Neural cell (in vitro differentiated cells): ENCODE measurements around the gene UNC5A. TPM values are rescaled to one million over a fixed set of nuclear protein-coding genes. Genes with fewer than 3 reads are reported as not detected.

Source experiments
- H2AFZ ChIP-seq: fragments of 200-600, 300-800 bp; sonication (generic), shearing (Covaris generic); 2 replicates; pipeline ENCODE4 v1.6.0; 2014; ENCODE audit warnings: low read depth, mild to moderate bottlenecking, antibody characterized with exemption, low read length, moderate library complexity
- H3F3A ChIP-seq: fragments of 200-600 bp; shearing (Covaris generic); 2 replicates; pipeline ENCODE4 v1.6.1; 2016; ENCODE audit warnings: mild to moderate bottlenecking, moderate library complexity, mixed read lengths, antibody characterized with exemption, low read length; ENCODE audit not compliant: insufficient read depth, poor library complexity, severe bottlenecking
- H3K27ac ChIP-seq: fragments of 200-600, 300-800 bp; sonication (generic), shearing (Covaris generic); 2 replicates; pipeline ENCODE4 v1.5.1; 2014; ENCODE audit warnings: mild to moderate bottlenecking, low read length, moderate library complexity
- H3K27me3 ChIP-seq: fragments of 300-800, 200-600 bp; sonication (generic), shearing (Covaris generic); 2 replicates; pipeline ENCODE4 v1.6.0; 2014; ENCODE audit warnings: mild to moderate bottlenecking, low read depth, low read length, moderate library complexity; ENCODE audit not compliant: insufficient read depth
- H3K36me3 ChIP-seq: fragments of 300-800, 200-600 bp; sonication (generic), shearing (Covaris generic); 2 replicates; pipeline ENCODE4 v1.5.1; 2014; ENCODE audit warnings: mild to moderate bottlenecking, antibody characterized with exemption, low read length, moderate library complexity; ENCODE audit not compliant: insufficient read depth
- H3K4me2 ChIP-seq: fragments of 300-800, 200-600 bp; sonication (generic), shearing (Covaris generic); 2 replicates; pipeline ENCODE4 v1.6.0; 2014; ENCODE audit warnings: mild to moderate bottlenecking, low read length
- H3K4me3 ChIP-seq: fragments of 300-800, 200-600 bp; sonication (generic), shearing (Covaris generic); 2 replicates; pipeline ENCODE4 v1.5.1; 2014; ENCODE audit warnings: mild to moderate bottlenecking, low read length, moderate library complexity
- H3K79me2 ChIP-seq: fragments of 200-600 bp; shearing (Covaris generic); replicated peaks from 2 replicates; pipeline ENCODE4 v1.6.0; 2014; ENCODE audit warnings: mild to moderate bottlenecking, low read length, moderate library complexity; ENCODE audit not compliant: insufficient read depth
- H3K9ac ChIP-seq: fragments of 300-800, 200-600 bp; sonication (generic), shearing (Covaris generic); 2 replicates; pipeline ENCODE4 v1.6.1; 2016; ENCODE audit warnings: mild to moderate bottlenecking, low read length, mixed read lengths
- H3K9me2 ChIP-seq: fragments of 200-600 bp; shearing (Covaris generic); 2 replicates; pipeline ENCODE4 v1.6.1; 2016; ENCODE audit warnings: mild to moderate bottlenecking, low read length, mixed read lengths; ENCODE audit not compliant: insufficient read depth
- H3K9me3 ChIP-seq: fragments of 200-600, 300-800 bp; sonication (generic), shearing (Covaris generic); 2 replicates; pipeline ENCODE4 v1.6.1; 2016; ENCODE audit warnings: mild to moderate bottlenecking, mixed run types, low read length, moderate library complexity, mixed read lengths
- H4K20me1 ChIP-seq: fragments of 200-600 bp; shearing (Covaris generic); 2 replicates; pipeline ENCODE4 v1.6.1; 2016; ENCODE audit warnings: mild to moderate bottlenecking, mixed run types; ENCODE audit not compliant: insufficient read depth
- EP300 ChIP-seq: fragments of 450-650 bp; conservative IDR thresholded peaks from 2 replicates; pipeline ENCODE4 v1.6.1; 2014; ENCODE audit warnings: antibody characterized with exemption, mild to moderate bottlenecking, moderate library complexity; ENCODE audit not compliant: poor library complexity, severe bottlenecking
- EZH2 ChIP-seq: fragments of 200-600, 300-800 bp; shearing (Covaris generic), sonication (generic); IDR thresholded peaks from 2 replicates; pipeline ENCODE4 v1.6.1; 2014; ENCODE audit warnings: antibody characterized with exemption, low read length, borderline replicate concordance, mild to moderate bottlenecking; ENCODE audit not compliant: insufficient read depth, poor library complexity, severe bottlenecking
- MXI1 ChIP-seq: fragments of 450-650 bp; conservative IDR thresholded peaks from 2 replicates; pipeline ENCODE4 v1.6.1; 2014; ENCODE audit warnings: antibody characterized with exemption, mild to moderate bottlenecking; ENCODE audit not compliant: poor library complexity, severe bottlenecking
- POLR2AphosphoS5 ChIP-seq: IDR thresholded peaks from 2 replicates; pipeline ENCODE4 v1.6.1; 2012
- RAD21 ChIP-seq: fragments of 450-650 bp; conservative IDR thresholded peaks from 2 replicates; pipeline ENCODE4 v1.6.1; 2014; ENCODE audit warnings: antibody characterized with exemption, mild to moderate bottlenecking, moderate library complexity
- SMC3 ChIP-seq: fragments of 450-650 bp; conservative IDR thresholded peaks from 2 replicates; pipeline ENCODE4 v1.6.1; 2014; ENCODE audit warnings: antibody characterized with exemption, mild to moderate bottlenecking, moderate library complexity; ENCODE audit not compliant: poor library complexity
- TAF1 ChIP-seq: IDR thresholded peaks from 2 replicates; pipeline ENCODE4 v1.6.1; 2012; ENCODE audit warnings: low read depth
- polyA plus RNA-seq: library from polyadenylated mRNA; depleted of rRNA; stranded (reverse); fragments of >200 nt; gene quantifications from 2 replicates; pipeline ENCODE4 v1.2.3, GENCODE V29; 2014
- TF ChIP-seq, protein P1 (sequence below): IDR thresholded peaks from 2 replicates; pipeline ENCODE4 v1.6.1; 2012; ENCODE audit warnings: borderline replicate concordance
- TF ChIP-seq, protein P2 (sequence below): fragments of 450-650 bp; IDR thresholded peaks from 2 replicates; pipeline ENCODE4 v1.5.1; 2014; ENCODE audit warnings: antibody characterized with exemption, mild to moderate bottlenecking, moderate library complexity; ENCODE audit not compliant: poor library complexity, severe bottlenecking

UNC5A gene
- polyA plus RNA-seq, 1 donor from 2014 or later = 2.7 TPM

DNA sequence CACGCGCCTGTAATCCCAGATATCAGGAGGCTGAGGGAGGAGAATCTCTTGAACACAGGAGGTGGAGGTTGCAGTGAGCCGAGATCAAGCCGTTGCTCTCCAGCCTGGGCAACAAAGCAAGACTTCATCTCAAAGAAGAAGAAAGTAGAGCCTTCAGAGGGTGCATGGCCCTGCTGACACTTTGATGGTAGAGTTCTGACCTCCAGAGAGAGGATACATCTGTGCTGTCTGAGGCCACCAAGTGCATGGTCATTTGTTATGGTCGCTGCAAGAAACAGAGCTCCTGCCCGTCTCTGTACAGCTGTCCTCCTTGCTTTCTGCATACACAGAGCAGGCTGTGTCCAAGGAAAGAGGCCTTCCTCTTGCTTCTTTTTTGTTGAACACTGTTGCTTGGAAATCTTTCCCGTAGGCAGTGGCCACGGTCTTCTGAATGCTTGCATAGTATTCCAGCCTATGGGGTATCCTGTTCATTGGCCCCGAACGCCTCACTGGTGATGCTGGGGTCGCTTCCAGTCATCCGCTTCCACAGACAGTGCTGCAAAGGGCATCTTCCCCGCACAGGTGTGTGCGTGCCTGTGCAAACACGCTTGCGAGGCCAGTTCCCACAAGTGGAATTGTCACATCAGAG lies 36.8 kb upstream of the UNC5A start:
- Histone ChIP-seq H4K20me1 (no peaks in the 10 kb centered on the region), H3K27ac (no peak overlapping the region), H3F3A (no peaks in the 10 kb centered on the region), H3K4me3 (no peak overlapping the region), H3K9me2 (no peaks in the 10 kb centered on the region), H3K9me3 (no peaks in the 10 kb centered on the region), H3K36me3 (no peaks in the 10 kb centered on the region), H3K9ac (no peak overlapping the region), H3K27me3 (no peaks in the 10 kb centered on the region), H2AFZ (no peak overlapping the region), H3K4me2 (no peak overlapping the region), H3K79me2 (no peaks in the 10 kb centered on the region)
- TF ChIP-seq, protein P1, sequence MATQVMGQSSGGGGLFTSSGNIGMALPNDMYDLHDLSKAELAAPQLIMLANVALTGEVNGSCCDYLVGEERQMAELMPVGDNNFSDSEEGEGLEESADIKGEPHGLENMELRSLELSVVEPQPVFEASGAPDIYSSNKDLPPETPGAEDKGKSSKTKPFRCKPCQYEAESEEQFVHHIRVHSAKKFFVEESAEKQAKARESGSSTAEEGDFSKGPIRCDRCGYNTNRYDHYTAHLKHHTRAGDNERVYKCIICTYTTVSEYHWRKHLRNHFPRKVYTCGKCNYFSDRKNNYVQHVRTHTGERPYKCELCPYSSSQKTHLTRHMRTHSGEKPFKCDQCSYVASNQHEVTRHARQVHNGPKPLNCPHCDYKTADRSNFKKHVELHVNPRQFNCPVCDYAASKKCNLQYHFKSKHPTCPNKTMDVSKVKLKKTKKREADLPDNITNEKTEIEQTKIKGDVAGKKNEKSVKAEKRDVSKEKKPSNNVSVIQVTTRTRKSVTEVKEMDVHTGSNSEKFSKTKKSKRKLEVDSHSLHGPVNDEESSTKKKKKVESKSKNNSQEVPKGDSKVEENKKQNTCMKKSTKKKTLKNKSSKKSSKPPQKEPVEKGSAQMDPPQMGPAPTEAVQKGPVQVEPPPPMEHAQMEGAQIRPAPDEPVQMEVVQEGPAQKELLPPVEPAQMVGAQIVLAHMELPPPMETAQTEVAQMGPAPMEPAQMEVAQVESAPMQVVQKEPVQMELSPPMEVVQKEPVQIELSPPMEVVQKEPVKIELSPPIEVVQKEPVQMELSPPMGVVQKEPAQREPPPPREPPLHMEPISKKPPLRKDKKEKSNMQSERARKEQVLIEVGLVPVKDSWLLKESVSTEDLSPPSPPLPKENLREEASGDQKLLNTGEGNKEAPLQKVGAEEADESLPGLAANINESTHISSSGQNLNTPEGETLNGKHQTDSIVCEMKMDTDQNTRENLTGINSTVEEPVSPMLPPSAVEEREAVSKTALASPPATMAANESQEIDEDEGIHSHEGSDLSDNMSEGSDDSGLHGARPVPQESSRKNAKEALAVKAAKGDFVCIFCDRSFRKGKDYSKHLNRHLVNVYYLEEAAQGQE = no peak
- no peak for TF ChIP-seq TAF1
- no peak for TF ChIP-seq MXI1
- TF ChIP-seq SMC3 = no peak
- no peak for TF ChIP-seq EZH2
- no peak for TF ChIP-seq EP300
- TF ChIP-seq, protein P2, sequence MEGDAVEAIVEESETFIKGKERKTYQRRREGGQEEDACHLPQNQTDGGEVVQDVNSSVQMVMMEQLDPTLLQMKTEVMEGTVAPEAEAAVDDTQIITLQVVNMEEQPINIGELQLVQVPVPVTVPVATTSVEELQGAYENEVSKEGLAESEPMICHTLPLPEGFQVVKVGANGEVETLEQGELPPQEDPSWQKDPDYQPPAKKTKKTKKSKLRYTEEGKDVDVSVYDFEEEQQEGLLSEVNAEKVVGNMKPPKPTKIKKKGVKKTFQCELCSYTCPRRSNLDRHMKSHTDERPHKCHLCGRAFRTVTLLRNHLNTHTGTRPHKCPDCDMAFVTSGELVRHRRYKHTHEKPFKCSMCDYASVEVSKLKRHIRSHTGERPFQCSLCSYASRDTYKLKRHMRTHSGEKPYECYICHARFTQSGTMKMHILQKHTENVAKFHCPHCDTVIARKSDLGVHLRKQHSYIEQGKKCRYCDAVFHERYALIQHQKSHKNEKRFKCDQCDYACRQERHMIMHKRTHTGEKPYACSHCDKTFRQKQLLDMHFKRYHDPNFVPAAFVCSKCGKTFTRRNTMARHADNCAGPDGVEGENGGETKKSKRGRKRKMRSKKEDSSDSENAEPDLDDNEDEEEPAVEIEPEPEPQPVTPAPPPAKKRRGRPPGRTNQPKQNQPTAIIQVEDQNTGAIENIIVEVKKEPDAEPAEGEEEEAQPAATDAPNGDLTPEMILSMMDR = no peak
- no peak for TF ChIP-seq POLR2AphosphoS5
- TF ChIP-seq RAD21 = no peak

DNA sequence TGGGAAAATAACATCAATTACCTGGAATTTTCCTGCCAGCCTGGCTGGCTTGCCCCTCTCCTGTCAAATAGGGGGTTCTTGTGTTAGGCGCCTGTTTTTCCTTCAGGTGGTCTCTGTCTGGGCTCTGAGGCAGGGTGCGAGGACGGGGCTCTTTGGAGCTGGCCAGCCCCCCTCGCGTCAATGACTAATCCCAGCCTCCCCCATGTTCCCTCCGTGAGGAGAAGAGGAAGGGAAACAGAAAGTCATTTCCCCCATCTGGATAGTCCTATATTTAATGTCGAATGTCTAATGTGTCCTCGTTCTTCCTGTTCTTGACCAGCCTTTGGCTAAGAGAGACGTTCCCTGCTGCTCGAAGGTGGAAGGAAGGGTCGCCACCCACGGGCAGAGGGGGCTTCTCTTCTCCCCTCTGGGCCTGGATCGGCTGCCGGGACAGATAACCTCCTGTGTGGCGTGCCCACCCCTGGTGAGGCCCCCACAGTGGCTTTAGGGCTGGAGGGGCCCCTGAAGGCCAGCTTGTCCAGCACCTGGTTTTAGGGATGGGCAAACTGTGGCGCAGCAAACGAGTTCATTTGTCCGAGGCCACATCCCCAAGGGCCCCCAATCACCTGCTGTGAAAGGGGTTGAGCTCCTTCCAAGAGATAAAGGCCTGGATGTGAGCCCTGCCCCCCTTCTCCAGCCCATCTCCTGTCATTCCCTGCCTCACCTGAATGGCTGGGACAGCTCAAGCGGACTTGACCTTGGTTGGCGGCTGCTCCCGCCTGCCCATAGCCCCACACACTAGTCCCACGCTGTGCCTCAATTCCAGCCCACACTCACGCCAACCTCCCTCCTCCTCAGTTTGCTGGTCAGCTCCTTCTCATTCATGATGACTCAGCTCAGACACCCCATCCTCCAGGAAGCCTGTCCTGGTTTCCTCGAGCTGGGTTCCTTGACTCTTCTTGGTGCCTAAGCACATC lies 35.9 kb upstream of the UNC5A start:
- H3K9ac ChIP-seq = no peak overlapping the region
- H3K36me3 ChIP-seq = no peaks in the 10 kb centered on the region
- H3K27ac ChIP-seq = no peak overlapping the region
- TF ChIP-seq SMC3 (no peak), POLR2AphosphoS5 (no peak), TAF1 (no peak)
- TF ChIP-seq, protein P1 = peak; percentile 65
- H3K9me3 ChIP-seq = no peaks in the 10 kb centered on the region
- no peaks in the 10 kb centered on the region for H3K79me2 ChIP-seq
- no peak overlapping the region for H2AFZ ChIP-seq
- no peak overlapping the region for H3K4me2 ChIP-seq
- no peaks in the 10 kb centered on the region for H3K9me2 ChIP-seq
- H3K27me3 ChIP-seq = no peaks in the 10 kb centered on the region
- H3F3A ChIP-seq = no peaks in the 10 kb centered on the region
- H3K4me3 ChIP-seq = no peak overlapping the region
- no peaks in the 10 kb centered on the region for H4K20me1 ChIP-seq
